WTC11 (cell line): ENCODE measurements around the gene SCAF8. TPM values are rescaled to one million over a fixed set of nuclear protein-coding genes. Genes with fewer than 3 reads are reported as not detected.

Experiments
- ATAC-seq: fragments of 200-7000 bp; cut with Tn5 transposase; 2 replicates; pipeline ENCODE4 v1.10.0; 2021; ENCODE audit warnings: mild to moderate bottlenecking, moderate library complexity
- CTCF ChIA-PET: fragments of 300-600 bp; sonication (Branson Sonifier 250); formaldehyde crosslinking; loops from one replicate; lab custom pipeline; 2021; ENCODE audit warnings: antibody characterized with exemption; lab: Charles Lee
- POLR2A ChIA-PET: fragments of 350-600 bp; sonication (Branson Sonifier 250); formaldehyde crosslinking; loops from one replicate; lab custom pipeline; 2021; ENCODE audit warnings: antibody characterized with exemption; lab: Charles Lee
- DNase-seq: peaks from one replicate; pipeline ENCODE4 v3.0.0; 2021; ENCODE audit warnings: low spot score
- H3K27ac Mint-ChIP-seq: 2 replicates; pipeline ENCODE4 v1.8.0; 2021; ENCODE audit warnings: mixed read lengths
- H3K27me3 Mint-ChIP-seq: 2 replicates; pipeline ENCODE4 v1.8.0; 2021; ENCODE audit warnings: low read depth, mild to moderate bottlenecking, moderate library complexity, mixed read lengths
- H3K36me3 Mint-ChIP-seq: 2 replicates; pipeline ENCODE4 v1.8.0; 2021; ENCODE audit warnings: mixed read lengths
- H3K4me1 Mint-ChIP-seq: 2 replicates; pipeline ENCODE4 v1.8.0; 2022; ENCODE audit warnings: mixed read lengths
- H3K4me3 Mint-ChIP-seq: 2 replicates; pipeline ENCODE4 v1.8.0; 2021; ENCODE audit warnings: mild to moderate bottlenecking, moderate library complexity, mixed read lengths
- H3K9me3 Mint-ChIP-seq: 2 replicates; pipeline ENCODE4 v1.8.0; 2021; ENCODE audit warnings: mixed read lengths
- CREM ChIP-seq: sonication (generic); formaldehyde crosslinking; IDR thresholded peaks from 2 replicates; pipeline ENCODE4 v1.8.1; 2022; ENCODE audit warnings: mild to moderate bottlenecking, missing genetic modification reagents, moderate library complexity
- FOXJ3 ChIP-seq: sonication (generic); formaldehyde crosslinking; IDR thresholded peaks from 2 replicates; pipeline ENCODE4 v1.9.0; 2021; ENCODE audit warnings: missing genetic modification reagents, mild to moderate bottlenecking, borderline replicate concordance
- HMGA2 ChIP-seq: fragments of 250-450 bp; sonication (Bioruptor Pico); IDR thresholded peaks from 2 replicates; pipeline ENCODE4 v1.4.0; 2021; ENCODE audit warnings: mild to moderate bottlenecking, moderate library complexity
- NR2C2 ChIP-seq: sonication (generic); formaldehyde crosslinking; IDR thresholded peaks from 2 replicates; pipeline ENCODE4 v1.8.0; 2022; ENCODE audit warnings: mild to moderate bottlenecking, missing genetic modification reagents
- OVOL2 ChIP-seq: fragments of 250-450 bp; sonication (Bioruptor Pico); IDR thresholded peaks from 2 replicates; pipeline ENCODE4 v1.9.0; 2021; ENCODE audit warnings: mild to moderate bottlenecking, borderline replicate concordance
- RELA ChIP-seq: sonication (generic); formaldehyde crosslinking; IDR thresholded peaks from 2 replicates; pipeline ENCODE4 v1.8.1; 2022; ENCODE audit warnings: missing genetic modification reagents, mild to moderate bottlenecking, borderline replicate concordance
- TEAD1 ChIP-seq: sonication (generic); formaldehyde crosslinking; IDR thresholded peaks from 2 replicates; pipeline ENCODE4 v1.8.0; 2022; ENCODE audit warnings: mild to moderate bottlenecking, missing genetic modification reagents
- total RNA-seq: library from RNA; stranded (reverse); gene quantifications from 3 replicates; pipeline ENCODE4 v1.2.3, GENCODE V29; 2021
- TF ChIP-seq, protein P1 (sequence below): sonication (generic); formaldehyde crosslinking; IDR thresholded peaks from 2 replicates; pipeline ENCODE4 v1.8.0; 2022; ENCODE audit warnings: missing genetic modification reagents
- TF ChIP-seq, protein P2 (sequence below): sonication (generic); formaldehyde crosslinking; IDR thresholded peaks from 2 replicates; pipeline ENCODE4 v1.8.1; 2022; ENCODE audit warnings: mild to moderate bottlenecking, moderate library complexity, missing genetic modification reagents
- TF ChIP-seq, protein P3 (sequence below): fragments of 250-450 bp; sonication (Bioruptor Pico); IDR thresholded peaks from 2 replicates; pipeline ENCODE4 v1.9.0; 2021; ENCODE audit warnings: mild to moderate bottlenecking
- TF ChIP-seq, protein P4 (sequence below): sonication (generic); formaldehyde crosslinking; IDR thresholded peaks from 2 replicates; pipeline ENCODE4 v1.8.1; 2022; ENCODE audit warnings: low read depth, mild to moderate bottlenecking, moderate library complexity, missing genetic modification reagents, borderline replicate concordance
- TF ChIP-seq, protein P5 (sequence below): sonication (generic); formaldehyde crosslinking; IDR thresholded peaks from 2 replicates; pipeline ENCODE4 v1.8.0; 2022; ENCODE audit warnings: mild to moderate bottlenecking, missing genetic modification reagents
- TF ChIP-seq, protein P6 (sequence below): sonication (generic); formaldehyde crosslinking; IDR thresholded peaks from 2 replicates; pipeline ENCODE4 v1.8.1; 2022; ENCODE audit warnings: missing genetic modification reagents, borderline replicate concordance

Gene SCAF8
- total RNA-seq, 1 experiment from 2014 or later: 40.7 TPM

DNA sequence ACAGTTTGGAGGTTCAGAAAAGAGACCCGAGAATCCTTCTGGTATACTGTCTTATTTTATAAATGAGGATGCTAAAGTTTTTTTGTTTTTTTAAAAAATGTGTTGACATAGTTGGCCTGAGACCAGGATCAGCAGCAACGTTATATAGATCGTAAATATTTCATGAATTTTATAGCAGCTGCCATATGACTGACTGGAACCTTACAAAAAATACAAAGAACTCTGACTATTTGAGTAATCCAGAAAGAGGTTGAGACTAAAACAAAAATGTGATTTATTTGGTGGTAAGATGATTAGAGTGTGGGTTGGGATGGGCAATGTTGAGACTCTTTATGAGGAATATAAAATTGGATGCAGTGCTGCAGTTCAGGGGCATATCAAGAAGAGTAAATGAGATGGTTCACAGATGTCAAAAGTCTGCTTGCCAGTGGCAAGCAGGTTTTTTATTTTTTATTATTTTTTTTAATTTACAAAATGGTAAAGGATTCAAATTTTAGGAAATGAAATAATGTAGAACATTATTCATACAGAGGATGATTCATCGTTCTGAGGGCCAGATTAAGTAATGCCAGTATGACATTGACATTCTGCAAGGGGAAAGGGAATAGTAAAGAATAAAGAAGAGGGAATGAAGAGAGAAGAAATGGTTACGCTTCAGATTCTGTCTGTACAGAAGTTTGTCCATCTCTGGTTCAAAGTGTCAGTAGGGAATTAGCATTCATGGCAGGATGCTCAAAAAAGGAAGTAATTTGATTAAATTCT, 58.5 kb downstream of the SCAF8 start (continued):
- TF ChIP-seq, protein P1, sequence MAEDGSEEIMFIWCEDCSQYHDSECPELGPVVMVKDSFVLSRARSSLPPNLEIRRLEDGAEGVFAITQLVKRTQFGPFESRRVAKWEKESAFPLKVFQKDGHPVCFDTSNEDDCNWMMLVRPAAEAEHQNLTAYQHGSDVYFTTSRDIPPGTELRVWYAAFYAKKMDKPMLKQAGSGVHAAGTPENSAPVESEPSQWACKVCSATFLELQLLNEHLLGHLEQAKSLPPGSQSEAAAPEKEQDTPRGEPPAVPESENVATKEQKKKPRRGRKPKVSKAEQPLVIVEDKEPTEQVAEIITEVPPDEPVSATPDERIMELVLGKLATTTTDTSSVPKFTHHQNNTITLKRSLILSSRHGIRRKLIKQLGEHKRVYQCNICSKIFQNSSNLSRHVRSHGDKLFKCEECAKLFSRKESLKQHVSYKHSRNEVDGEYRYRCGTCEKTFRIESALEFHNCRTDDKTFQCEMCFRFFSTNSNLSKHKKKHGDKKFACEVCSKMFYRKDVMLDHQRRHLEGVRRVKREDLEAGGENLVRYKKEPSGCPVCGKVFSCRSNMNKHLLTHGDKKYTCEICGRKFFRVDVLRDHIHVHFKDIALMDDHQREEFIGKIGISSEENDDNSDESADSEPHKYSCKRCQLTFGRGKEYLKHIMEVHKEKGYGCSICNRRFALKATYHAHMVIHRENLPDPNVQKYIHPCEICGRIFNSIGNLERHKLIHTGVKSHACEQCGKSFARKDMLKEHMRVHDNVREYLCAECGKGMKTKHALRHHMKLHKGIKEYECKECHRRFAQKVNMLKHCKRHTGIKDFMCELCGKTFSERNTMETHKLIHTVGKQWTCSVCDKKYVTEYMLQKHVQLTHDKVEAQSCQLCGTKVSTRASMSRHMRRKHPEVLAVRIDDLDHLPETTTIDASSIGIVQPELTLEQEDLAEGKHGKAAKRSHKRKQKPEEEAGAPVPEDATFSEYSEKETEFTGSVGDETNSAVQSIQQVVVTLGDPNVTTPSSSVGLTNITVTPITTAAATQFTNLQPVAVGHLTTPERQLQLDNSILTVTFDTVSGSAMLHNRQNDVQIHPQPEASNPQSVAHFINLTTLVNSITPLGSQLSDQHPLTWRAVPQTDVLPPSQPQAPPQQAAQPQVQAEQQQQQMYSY (CRISPR knock-in tag): no peak
- no peak for TF ChIP-seq TEAD1
- TF ChIP-seq NR2C2 (CRISPR knock-in tag): no peak
- no peak for TF ChIP-seq FOXJ3 (CRISPR knock-in tag)
- TF ChIP-seq, protein P2, sequence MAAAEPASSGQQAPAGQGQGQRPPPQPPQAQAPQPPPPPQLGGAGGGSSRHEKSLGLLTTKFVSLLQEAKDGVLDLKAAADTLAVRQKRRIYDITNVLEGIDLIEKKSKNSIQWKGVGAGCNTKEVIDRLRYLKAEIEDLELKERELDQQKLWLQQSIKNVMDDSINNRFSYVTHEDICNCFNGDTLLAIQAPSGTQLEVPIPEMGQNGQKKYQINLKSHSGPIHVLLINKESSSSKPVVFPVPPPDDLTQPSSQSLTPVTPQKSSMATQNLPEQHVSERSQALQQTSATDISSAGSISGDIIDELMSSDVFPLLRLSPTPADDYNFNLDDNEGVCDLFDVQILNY (CRISPR knock-in tag): no peak
- TF ChIP-seq, all 79 proteins: peak for 0

DNA sequence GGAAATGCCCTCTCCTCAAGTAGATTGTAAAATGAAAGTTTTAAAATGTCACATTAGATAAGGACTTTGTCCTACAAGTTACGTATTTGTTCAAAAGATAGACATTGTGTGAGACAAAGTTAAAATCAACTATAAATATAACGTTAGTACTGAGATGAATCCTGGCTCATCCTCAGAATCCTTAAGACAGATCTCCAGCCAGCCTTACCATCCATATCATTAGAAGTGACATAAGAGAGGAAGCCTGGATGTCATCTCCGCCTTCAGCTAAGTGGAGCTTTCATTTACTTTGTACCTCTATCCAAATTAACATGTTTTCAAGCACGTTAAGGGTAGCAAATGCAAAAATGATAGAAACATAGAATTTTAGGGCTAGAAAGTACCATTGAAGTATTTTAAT, 59.1 kb downstream of the SCAF8 start:
- DNase-seq: no peak
- Mint-ChIP-seq H3K36me3 (peaks cover 47% of the 10 kb centered on the region), H3K4me1 (no peaks in the 10 kb centered on the region), H3K27me3 (no peaks in the 10 kb centered on the region), H3K9me3 (0 out of 2 replicates have a peak, but pooled peaks cover 5% of the 10 kb centered on the region), H3K4me3 (no peak overlapping the region), H3K27ac (no peak overlapping the region)
- ChIA-PET CTCF (no interaction called here), POLR2A (no interaction called here)
- TF ChIP-seq, protein P3, sequence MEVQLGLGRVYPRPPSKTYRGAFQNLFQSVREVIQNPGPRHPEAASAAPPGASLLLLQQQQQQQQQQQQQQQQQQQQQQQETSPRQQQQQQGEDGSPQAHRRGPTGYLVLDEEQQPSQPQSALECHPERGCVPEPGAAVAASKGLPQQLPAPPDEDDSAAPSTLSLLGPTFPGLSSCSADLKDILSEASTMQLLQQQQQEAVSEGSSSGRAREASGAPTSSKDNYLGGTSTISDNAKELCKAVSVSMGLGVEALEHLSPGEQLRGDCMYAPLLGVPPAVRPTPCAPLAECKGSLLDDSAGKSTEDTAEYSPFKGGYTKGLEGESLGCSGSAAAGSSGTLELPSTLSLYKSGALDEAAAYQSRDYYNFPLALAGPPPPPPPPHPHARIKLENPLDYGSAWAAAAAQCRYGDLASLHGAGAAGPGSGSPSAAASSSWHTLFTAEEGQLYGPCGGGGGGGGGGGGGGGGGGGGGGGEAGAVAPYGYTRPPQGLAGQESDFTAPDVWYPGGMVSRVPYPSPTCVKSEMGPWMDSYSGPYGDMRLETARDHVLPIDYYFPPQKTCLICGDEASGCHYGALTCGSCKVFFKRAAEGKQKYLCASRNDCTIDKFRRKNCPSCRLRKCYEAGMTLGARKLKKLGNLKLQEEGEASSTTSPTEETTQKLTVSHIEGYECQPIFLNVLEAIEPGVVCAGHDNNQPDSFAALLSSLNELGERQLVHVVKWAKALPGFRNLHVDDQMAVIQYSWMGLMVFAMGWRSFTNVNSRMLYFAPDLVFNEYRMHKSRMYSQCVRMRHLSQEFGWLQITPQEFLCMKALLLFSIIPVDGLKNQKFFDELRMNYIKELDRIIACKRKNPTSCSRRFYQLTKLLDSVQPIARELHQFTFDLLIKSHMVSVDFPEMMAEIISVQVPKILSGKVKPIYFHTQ (CRISPR knock-in tag): no peak
- TF ChIP-seq, protein P4, sequence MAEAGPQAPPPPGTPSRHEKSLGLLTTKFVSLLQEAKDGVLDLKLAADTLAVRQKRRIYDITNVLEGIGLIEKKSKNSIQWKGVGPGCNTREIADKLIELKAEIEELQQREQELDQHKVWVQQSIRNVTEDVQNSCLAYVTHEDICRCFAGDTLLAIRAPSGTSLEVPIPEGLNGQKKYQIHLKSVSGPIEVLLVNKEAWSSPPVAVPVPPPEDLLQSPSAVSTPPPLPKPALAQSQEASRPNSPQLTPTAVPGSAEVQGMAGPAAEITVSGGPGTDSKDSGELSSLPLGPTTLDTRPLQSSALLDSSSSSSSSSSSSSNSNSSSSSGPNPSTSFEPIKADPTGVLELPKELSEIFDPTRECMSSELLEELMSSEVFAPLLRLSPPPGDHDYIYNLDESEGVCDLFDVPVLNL: no peak
- TF ChIP-seq OVOL2 (CRISPR knock-in tag): no peak
- no peak for TF ChIP-seq CREM (CRISPR knock-in tag)
- no peak for TF ChIP-seq RELA
- TF ChIP-seq, protein P5, sequence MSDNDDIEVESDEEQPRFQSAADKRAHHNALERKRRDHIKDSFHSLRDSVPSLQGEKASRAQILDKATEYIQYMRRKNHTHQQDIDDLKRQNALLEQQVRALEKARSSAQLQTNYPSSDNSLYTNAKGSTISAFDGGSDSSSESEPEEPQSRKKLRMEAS (CRISPR knock-in tag): no peak
- TF ChIP-seq, protein P6, sequence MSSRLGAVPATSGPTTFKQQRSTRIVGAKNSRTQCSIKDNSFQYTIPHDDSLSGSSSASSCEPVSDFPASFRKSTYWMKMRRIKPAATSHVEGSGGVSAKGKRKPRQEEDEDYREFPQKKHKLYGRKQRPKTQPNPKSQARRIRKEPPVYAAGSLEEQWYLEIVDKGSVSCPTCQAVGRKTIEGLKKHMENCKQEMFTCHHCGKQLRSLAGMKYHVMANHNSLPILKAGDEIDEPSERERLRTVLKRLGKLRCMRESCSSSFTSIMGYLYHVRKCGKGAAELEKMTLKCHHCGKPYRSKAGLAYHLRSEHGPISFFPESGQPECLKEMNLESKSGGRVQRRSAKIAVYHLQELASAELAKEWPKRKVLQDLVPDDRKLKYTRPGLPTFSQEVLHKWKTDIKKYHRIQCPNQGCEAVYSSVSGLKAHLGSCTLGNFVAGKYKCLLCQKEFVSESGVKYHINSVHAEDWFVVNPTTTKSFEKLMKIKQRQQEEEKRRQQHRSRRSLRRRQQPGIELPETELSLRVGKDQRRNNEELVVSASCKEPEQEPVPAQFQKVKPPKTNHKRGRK (CRISPR knock-in tag): no peak
- TF ChIP-seq HMGA2: no peak
- ATAC-seq: no peak
